GM23248 (cell line): Measurements from ENCODE around the gene CALR3. TPM values are rescaled to one million over a fixed set of nuclear protein-coding genes. Genes with fewer than 3 reads are reported as not detected.
"Not testable (repeated sequence)": the region's sequence is repeated elsewhere in the genome, so short reads cannot be mapped to it uniquely, and the experiment has no call there.

ENCODE experiments used
- DNase-seq: peaks from one replicate; pipeline ENCODE4 v3.0.0-alpha.2; 2015
- H2AFZ ChIP-seq: fragments of 200-600 bp; sonication (generic); 2 replicates; pipeline ENCODE4 v1.6.1; 2016; ENCODE audit warnings: antibody characterized with exemption
- H3F3A ChIP-seq: fragments of 200-600 bp; sonication (generic); 2 replicates; pipeline ENCODE4 v1.6.1; 2016; ENCODE audit warnings: mild to moderate bottlenecking, antibody characterized with exemption, mixed run types; ENCODE audit not compliant: insufficient read depth
- H3K27ac ChIP-seq: fragments of 200-600 bp; sonication (generic); 2 replicates; pipeline ENCODE4 v1.5.1; 2016; ENCODE audit warnings: mild to moderate bottlenecking
- H3K27me3 ChIP-seq: fragments of 200-600 bp; sonication (generic); replicated peaks from 2 replicates; pipeline ENCODE4 v1.6.1; 2016; ENCODE audit warnings: mild to moderate bottlenecking; ENCODE audit not compliant: insufficient read depth
- H3K36me3 ChIP-seq: fragments of 200-600 bp; sonication (generic); 2 replicates; pipeline ENCODE4 v1.6.1; 2016; ENCODE audit warnings: low read depth, mild to moderate bottlenecking
- H3K4me1 ChIP-seq: fragments of 200-600 bp; sonication (generic); 2 replicates; pipeline ENCODE4 v1.6.1; 2016; ENCODE audit warnings: mild to moderate bottlenecking; ENCODE audit not compliant: insufficient read depth
- H3K4me2 ChIP-seq: fragments of 200-600 bp; sonication (generic); one replicate; pipeline ENCODE4 v1.6.1; 2016; ENCODE audit warnings: mild to moderate bottlenecking; ENCODE audit not compliant: unreplicated experiment
- H3K4me3 ChIP-seq: fragments of 200-600 bp; sonication (generic); 2 replicates; pipeline ENCODE4 v1.5.1; 2016; ENCODE audit warnings: mild to moderate bottlenecking
- H3K79me2 ChIP-seq: fragments of 200-600 bp; sonication (generic); 2 replicates; pipeline ENCODE4 v1.6.1; 2016; ENCODE audit warnings: mild to moderate bottlenecking; ENCODE audit not compliant: insufficient read depth
- H3K9ac ChIP-seq: fragments of 200-600 bp; sonication (generic); 2 replicates; pipeline ENCODE4 v1.6.1; 2016; ENCODE audit warnings: mild to moderate bottlenecking
- H3K9me2 ChIP-seq: fragments of 200-600 bp; sonication (generic); 2 replicates; pipeline ENCODE4 v1.6.1; 2016; ENCODE audit warnings: mixed run types, mild to moderate bottlenecking, moderate library complexity; ENCODE audit not compliant: insufficient read depth
- H3K9me3 ChIP-seq: fragments of 200-600 bp; sonication (generic); one replicate; pipeline ENCODE4 v1.6.1; 2017; ENCODE audit warnings: low read depth
- H4K20me1 ChIP-seq: fragments of 200-600 bp; sonication (generic); 2 replicates; pipeline ENCODE4 v1.6.0; 2016; ENCODE audit not compliant: insufficient read depth
- EZH2 ChIP-seq: fragments of 200-600 bp; sonication (generic); IDR thresholded peaks from 2 replicates; pipeline ENCODE4 v1.6.1; 2018; ENCODE audit warnings: antibody characterized with exemption, mild to moderate bottlenecking; ENCODE audit not compliant: insufficient read depth, poor library complexity, severe bottlenecking
- EZH2phosphoT487 ChIP-seq: fragments of 200-600 bp; sonication (generic); IDR thresholded peaks from 2 replicates; pipeline ENCODE4 v1.6.1; 2018; ENCODE audit warnings: antibody characterized with exemption, moderate library complexity, mild to moderate bottlenecking, low read depth; ENCODE audit not compliant: insufficient read depth
- WGBS, 2 experiments: methylation state at CpG; one replicate each; pipeline ENCODE4 v1.1.6; 2015 to 2017; ENCODE audit warnings: low lambda C conversion rate in 2 of 2, low coverage in 1 of 2; ENCODE audit errors: missing lambda C conversion rate in 2 of 2; 5-methylcytosine and 5-hydroxymethylcytosine counted together
- in situ Hi-C: fragments of 300-500 bp; cut with MboI; formaldehyde crosslinking; loops from 2 replicates; pipeline ENCODE4 v1.15.0; 2020
- polyA plus RNA-seq: library from polyadenylated mRNA; unstranded; fragments of >200 nt; fragmentation: Nextera tagmentation; extraction: Ambion mirVana; gene quantifications from 2 replicates; pipeline ENCODE4 v1.2.1, GENCODE V29; 2016
- total RNA-seq: library from RNA; depleted of rRNA; stranded (reverse); fragments of >200 nt; shearing (Covaris generic); gene quantifications from 2 replicates; pipeline ENCODE4 v1.2.3, GENCODE V29; 2014; rRNA removed

CALR3 gene
- total RNA-seq (not detected in 2 replicates), polyA plus RNA-seq (not detected in 2 replicates)

GRCh38 chr19:16495982-16496612 is at the start of gene CALR3, which contains the start of gene C19orf44:
CALR3 (minus strand) TSS chr19:16496167; CDS start chr19:16496129, 38 bp downstream.
C19orf44 (plus strand) TSS chr19:16496394; CDS start chr19:16500793, 4,399 bp downstream.
- Histone ChIP-seq H3K9me2 (no peaks in the 10 kb centered on the region), H3K4me2 (peak within 1 kb of the TSS; percentile 70), H4K20me1 (no peaks in the 10 kb centered on the region), H3K4me3 (peak within 1 kb of the TSS; percentile 82), H3K79me2 (peaks cover 40% of the 10 kb centered on the region), H2AFZ (peak within 1 kb of the TSS; percentile 96), H3F3A (no peaks in the 10 kb centered on the region), H3K27ac (peak within 1 kb of the TSS; percentile 92), H3K9ac (peak within 1 kb of the TSS; percentile 91), H3K9me3 (no peaks in the 10 kb centered on the region), H3K27me3 (no peaks in the 10 kb centered on the region), H3K36me3 (no peaks in the 10 kb centered on the region), H3K4me1 (0 out of 2 replicates have a peak, but pooled peaks cover 3% of the 10 kb centered on the region)
- 2% methylated on average over 47 to 48 of the region's 52 CpGs for WGBS, 2 experiments
- DNase-seq: peak; percentile 100
- no peak for TF ChIP-seq EZH2phosphoT487
- TF ChIP-seq EZH2: no peak
- in situ Hi-C loops: no loop called here

- peaks cover 10% of the 10 kb centered on the region for H3F3A ChIP-seq
- TF ChIP-seq EZH2 (no peak), EZH2phosphoT487 (no peak)
- peaks cover 72% of the 10 kb centered on the region for H3K79me2 ChIP-seq
- H3K9me3 ChIP-seq: no peaks in the 10 kb centered on the region
- no peaks in the 10 kb centered on the region; the same call in 1 of the 2 replicates for H3K36me3 ChIP-seq
- H3K4me2 ChIP-seq: no peak overlapping the region
- in situ Hi-C loops: no loop called here
- no peak for DNase-seq
- no peaks in the 10 kb centered on the region for H3K27me3 ChIP-seq
- H3K9me2 ChIP-seq: no peaks in the 10 kb centered on the region
- no peak overlapping the region for H3K9ac ChIP-seq
- no peak overlapping the region for H3K27ac ChIP-seq
- H4K20me1 ChIP-seq: 0 out of 2 replicates have a peak, but pooled peaks cover 4% of the 10 kb centered on the region
- H2AFZ ChIP-seq: no peak overlapping the region
- H3K4me3 ChIP-seq: no peak overlapping the region
- WGBS, 2 experiments: 87 to 90% methylated on average over 11 of the region's 11 CpGs
- H3K4me1 ChIP-seq: peaks cover 16% of the 10 kb centered on the region
Observed at GRCh38 chr19:16544473-16545231, 48.7 kb upstream of the CALR3 start.

DNA sequence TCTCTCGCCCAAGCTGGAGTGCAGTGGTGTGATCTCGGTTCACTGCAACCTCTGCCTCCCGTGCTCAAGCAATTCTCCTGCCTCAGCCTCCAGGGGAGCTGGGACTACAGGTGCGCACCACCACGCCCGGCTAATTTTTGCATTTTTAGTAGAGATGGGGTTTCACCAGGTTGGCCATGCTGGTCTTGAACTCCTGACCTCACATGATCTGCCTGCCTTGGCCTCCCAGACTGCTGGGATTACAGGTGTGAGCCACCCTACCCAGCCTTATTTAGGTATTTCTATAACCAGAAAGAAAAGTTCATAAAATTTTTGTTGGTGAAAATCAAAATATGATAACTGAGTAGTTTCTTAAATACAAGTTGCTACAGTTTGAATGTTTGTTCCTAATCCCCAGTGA is 47.8 kb upstream of the CALR3 start:
- H3K9me3 ChIP-seq, H2AFZ ChIP-seq, H3F3A ChIP-seq, H3K9me2 ChIP-seq, in situ Hi-C loops, H3K36me3 ChIP-seq, H4K20me1 ChIP-seq, H3K27me3 ChIP-seq, DNase-seq, H3K27ac ChIP-seq: not testable (repeated sequence)
- Histone ChIP-seq H3K4me3 (peak overlapping the region; percentile 97), H3K9ac (peak overlapping the region; percentile 95), H3K4me1 (peaks cover 16% of the 10 kb centered on the region), H3K79me2 (peaks cover 72% of the 10 kb centered on the region), H3K4me2 (peak overlapping the region; percentile 98)
- 64 to 74% methylated on average over 5 to 6 of the region's 6 CpGs for WGBS, 2 experiments

DNA sequence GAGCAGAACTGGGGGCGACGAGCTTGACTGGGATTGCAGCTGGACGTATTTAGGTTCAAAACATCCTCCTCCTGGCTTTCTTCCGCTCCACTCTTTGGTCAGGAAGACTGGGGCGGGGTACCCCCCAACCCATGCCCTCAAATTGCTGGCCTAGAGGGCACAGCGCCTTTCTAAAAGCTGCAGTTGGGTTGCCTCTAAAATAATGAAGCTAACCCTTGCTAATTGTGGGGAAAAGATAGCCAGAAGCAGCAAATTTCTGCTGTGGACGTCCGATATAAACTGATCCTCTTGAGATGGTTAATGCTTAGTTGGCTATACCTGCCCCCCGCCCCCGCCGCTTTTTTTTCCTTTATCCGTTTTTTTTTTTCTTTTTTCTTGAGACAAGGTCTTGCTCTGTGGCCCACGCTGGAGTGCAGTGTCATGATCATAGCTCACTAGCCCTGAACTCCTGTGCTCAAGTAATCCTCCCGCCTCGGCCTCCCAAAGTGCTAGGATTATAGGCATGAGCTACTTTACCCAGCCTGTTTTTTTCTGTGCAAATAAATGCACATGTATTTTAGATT is 47.0 kb upstream of the CALR3 start:
- 1% methylated on average over 15 of the region's 15 CpGs for WGBS, 2 experiments
- peaks cover 16% of the 10 kb centered on the region for H3K4me1 ChIP-seq
- H3K36me3 ChIP-seq: no peaks in the 10 kb centered on the region; the same call in 1 of the 2 replicates
- H3K79me2 ChIP-seq: peaks cover 77% of the 10 kb centered on the region
- no peaks in the 10 kb centered on the region for H3K27me3 ChIP-seq
- peak; percentile 54 for DNase-seq
- 0 out of 2 replicates have a peak, but pooled peaks cover 4% of the 10 kb centered on the region for H4K20me1 ChIP-seq
- H2AFZ ChIP-seq: peak overlapping the region; percentile 89
- H3K9me2 ChIP-seq: no peaks in the 10 kb centered on the region
- H3F3A ChIP-seq: peaks cover 7% of the 10 kb centered on the region
- H3K4me3 ChIP-seq: peak overlapping the region; percentile 97
- in situ Hi-C loops: no loop called here
- no peak for TF ChIP-seq EZH2phosphoT487
- TF ChIP-seq EZH2: no peak
- H3K27ac ChIP-seq: peak overlapping the region; percentile 71
- peak overlapping the region; percentile 95 for H3K9ac ChIP-seq
- H3K9me3 ChIP-seq: no peaks in the 10 kb centered on the region
- peak overlapping the region; percentile 98 for H3K4me2 ChIP-seq
